HG03521 (cell line): ENCODE data around the gene CHRNB2.

ENCODE experiments used
- ATAC-seq: cut with Tn5 transposase; IDR thresholded peaks from one replicate; pipeline ENCODE4 v1.9.1; 2021; ENCODE audit warnings: mild to moderate bottlenecking, moderate library complexity; ENCODE audit not compliant: unreplicated experiment

CHRNB2 gene

GRCh38 chr1:154608397-154609270, 41.1 kb downstream of the CHRNB2 start:
- ATAC-seq: no peak

- no peak for ATAC-seq
These were observed 42.1 kb downstream of the CHRNB2 start for GRCh38 chr1:154609398-154610380.

GRCh38 chr1:154611150-154611862, 43.7 kb downstream of the CHRNB2 start:
- no peak for ATAC-seq

GRCh38 chr1:154614247-154614646, 46.7 kb downstream of the CHRNB2 start:
- ATAC-seq: no peak

- ATAC-seq: no peak
These were observed 47.3 kb downstream of the CHRNB2 start for GRCh38 chr1:154614901-154615300.

GRCh38 chr1:154615411-154615810, 47.8 kb downstream of the CHRNB2 start:
- ATAC-seq: no peak

- no peak for ATAC-seq
These were observed 49.2 kb downstream of the CHRNB2 start for GRCh38 chr1:154616659-154617345.

- ATAC-seq: no peak
These were observed 51.8 kb downstream of the CHRNB2 start for GRCh38 chr1:154619181-154619948.

GRCh38 chr1:154620751-154621150, 53.2 kb downstream of the CHRNB2 start:
- ATAC-seq: no peak

- no peak for ATAC-seq
These were observed 54.3 kb downstream of the CHRNB2 start for GRCh38 chr1:154621875-154622274.

- ATAC-seq: no peak
These were observed 55.0 kb downstream of the CHRNB2 start for GRCh38 chr1:154622503-154623039.

GRCh38 chr1:154623358-154623757, 55.8 kb downstream of the CHRNB2 start:
- ATAC-seq: no peak

- no peak for ATAC-seq
These were observed 57.4 kb downstream of the CHRNB2 start for GRCh38 chr1:154624746-154625643.

GRCh38 chr1:154626456-154627256, 59.1 kb downstream of the CHRNB2 start:
- ATAC-seq: no peak

- ATAC-seq: peak; percentile 58
These were observed 59.9 kb downstream of the CHRNB2 start for GRCh38 chr1:154627257-154628120.

GRCh38 chr1:154628121-154628405, 60.5 kb downstream of the CHRNB2 start:
- ATAC-seq: peak; percentile 15
